Activated T-cell treated with anti-CD3 and anti-CD28 coated beads for 24 hours (primary cell): ENCODE results near the gene COX6B2.
A peak's percentile ranks its signal among the peaks of the same experiment; 100 is the strongest.

Experiments used
- DNase-seq: peaks from one replicate; pipeline ENCODE4 v3.0.0-alpha.2; 2020; ENCODE audit warnings: low read depth

COX6B2 gene

DNA sequence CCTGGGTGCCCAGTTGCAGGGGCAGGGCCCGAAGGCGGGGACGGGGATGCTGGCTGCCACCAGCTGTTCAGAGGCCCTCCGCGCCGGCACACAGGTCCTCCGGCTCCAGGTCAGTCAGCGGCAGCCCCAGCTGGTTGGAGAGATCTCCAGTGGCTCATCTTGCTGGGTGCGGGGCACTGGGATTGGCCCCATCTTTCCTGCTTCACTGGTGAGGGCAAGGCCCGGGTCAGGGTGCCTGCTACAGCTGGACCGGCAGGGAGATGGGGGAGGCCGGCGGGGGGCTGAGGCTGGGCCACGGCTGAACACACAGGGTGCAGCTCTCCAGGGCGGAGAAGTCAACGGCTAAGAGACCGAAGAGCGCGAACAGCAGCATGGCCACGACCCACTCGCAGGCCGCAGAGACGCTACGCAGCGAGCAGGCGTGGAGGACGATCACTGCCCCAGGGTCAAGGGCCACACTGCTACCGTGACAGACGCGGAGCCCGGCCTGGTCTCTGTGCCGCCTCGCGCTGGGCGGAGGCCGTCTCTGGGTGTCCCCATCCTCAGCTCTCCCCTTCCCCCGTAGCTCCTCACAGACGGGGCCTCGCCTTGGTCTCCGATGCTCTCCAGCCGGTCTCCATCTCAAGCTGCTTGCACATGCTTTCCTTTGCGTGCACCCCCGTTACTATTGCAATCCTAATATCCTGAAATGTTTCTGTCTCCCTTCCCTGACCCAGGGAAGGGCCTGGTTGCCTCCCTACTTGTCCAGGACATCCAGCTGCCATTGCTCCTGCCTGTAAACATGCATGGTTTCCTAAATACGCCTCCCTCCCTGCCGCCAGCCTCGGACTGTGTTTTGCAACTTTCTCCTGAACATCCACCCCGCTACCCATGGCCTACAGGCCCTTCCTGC lies 41.7 kb downstream of the COX6B2 start:
- no peak for DNase-seq

DNA sequence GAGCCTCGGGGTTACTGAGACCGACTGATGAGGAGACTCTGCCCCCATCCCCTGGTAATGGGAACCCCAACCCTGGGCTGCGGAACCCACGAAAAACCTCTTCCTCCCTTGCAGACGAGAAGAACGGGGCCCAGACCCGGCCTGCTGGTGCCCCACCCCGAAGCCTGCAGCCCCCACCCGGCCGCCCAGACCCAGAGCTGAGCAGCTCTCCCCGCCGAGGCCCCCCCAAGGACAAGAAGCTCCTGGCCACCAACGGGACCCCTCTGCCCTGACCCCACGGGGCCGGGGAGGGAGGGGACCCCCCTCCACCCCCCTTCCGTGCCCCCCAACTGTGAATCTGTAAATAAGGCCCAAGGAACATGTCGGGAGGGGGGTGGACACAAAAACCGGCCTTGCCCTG lies 42.7 kb downstream of the COX6B2 start:
- DNase-seq, result no peak

DNA sequence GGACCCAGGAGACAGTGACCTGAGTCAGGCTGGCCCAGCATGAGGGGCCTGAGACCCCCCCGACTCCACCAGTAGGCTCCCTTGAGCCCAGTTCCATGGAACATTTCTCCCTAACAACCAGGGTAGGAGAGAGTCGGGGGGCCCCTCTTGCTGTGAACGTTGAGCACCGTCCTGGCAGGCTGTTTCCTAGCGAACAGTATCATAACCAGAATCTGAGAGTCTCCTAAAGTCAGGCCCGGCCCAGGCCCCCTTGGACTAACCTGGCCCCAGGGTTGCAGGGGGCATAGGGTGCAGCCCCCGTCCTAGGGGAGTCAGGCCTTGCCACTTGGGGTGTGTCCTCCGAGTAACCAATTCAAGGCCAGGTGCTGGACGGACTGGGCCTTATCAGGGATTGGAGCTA lies 43.1 kb downstream of the COX6B2 start:
- DNase-seq, result no peak

DNA sequence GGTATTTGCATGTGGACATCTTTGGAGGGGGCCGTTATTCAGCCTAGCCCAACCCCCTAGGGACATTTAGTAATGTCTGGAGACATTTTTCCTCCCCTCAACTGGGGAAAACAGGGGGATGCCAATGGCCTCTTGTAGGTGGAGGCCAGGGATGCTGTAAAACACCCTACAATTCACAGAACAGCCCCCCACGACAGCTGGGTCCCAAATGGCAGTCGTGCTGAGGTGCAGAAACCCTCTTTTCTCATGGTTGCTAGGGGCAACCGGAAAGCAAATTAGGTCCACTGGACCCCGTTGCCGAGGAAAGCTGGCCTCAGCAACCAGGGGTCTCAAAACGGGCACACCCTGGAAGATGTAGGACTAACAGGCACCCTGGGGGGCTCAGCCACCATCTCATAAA lies 44.0 kb downstream of the COX6B2 start:
- no peak for DNase-seq

DNA sequence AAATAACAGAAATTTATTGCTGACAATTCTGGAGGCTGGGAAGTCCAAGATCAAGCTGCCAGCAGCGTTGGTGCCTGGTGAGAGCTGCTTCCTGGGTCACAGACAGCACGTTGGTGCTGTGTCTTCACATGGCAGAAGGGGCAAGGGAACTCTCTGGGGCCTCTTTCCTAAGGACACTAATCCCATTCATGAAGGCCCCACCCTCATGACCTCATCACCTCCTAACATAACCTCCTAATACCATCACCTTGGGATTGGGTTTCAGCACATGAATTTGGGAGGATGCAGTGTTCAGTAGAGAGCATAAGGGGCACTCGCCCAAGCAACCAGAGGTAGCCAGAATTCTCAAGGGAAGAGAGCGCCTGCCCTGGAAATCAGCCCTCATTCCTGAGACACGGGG lies 45.1 kb downstream of the COX6B2 start:
- DNase-seq, result no peak

DNA sequence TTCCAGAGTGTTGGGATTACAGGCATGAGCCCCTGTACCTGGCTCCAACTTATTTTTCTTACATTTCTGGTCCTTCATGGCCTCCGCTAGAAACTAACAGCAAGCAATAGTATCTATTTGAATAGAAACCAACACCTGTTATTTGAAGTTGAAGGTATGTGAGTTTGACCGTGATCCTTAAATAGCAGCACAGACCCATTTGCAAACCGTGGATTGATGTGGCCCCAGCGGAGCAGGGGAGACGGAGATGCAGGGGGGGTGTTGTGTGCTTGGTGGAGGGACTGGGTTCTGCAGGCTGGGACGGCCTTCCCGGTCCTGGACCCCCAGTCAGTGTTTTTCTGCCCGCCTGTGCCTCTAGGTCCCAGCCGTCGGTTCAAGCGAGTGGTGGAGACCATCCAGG lies 46.2 kb downstream of the COX6B2 start:
- no peak for DNase-seq

DNA sequence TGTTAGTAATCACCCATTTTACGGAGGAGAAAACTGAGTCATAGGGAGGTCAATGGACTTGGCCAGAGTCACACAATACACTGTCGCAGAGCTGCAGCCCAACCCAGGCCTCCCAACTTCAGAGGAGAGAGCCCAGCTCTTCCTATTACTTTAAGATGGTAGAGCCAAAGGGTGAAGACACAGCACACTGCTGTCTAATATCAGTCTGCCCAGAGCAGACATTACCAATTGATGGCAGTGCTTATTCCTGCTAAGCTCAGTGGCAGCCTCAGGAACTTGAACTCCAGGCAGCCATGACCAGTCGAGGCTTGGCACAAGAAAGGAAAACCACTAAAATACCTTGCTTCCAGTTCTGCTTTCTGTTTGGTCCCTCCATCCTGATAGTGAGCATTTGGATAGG lies 47.8 kb downstream of the COX6B2 start:
- DNase-seq, result no peak

DNA sequence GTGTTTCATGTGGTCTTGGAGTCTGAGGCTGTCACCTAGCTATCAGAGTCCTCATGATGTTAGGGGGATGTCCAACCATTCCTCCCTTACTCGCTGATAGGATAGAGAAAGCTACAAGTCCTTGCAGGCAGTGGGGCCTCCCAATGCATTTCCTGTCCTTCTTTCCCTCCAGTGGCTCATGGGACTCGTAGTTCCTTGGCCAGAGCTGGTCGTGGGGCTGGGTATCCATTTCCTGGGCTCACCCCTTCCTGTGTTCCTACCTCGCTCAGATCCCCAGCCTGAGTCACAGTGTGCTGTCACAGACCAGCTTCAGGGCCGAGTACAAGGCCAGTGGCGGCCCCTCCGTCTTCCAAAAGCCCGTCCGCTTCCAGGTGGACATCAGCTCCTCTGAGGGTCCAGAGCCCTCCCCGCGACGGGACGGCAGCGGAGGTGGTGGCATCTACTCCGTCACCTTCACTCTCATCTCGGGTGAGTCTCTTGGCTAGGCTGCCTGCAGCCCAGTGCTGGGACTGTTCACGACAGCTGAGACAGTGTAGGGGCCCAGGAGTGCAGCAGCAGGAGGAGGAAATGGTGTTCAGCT lies 48.4 kb downstream of the COX6B2 start:
- DNase-seq, result no peak

DNA sequence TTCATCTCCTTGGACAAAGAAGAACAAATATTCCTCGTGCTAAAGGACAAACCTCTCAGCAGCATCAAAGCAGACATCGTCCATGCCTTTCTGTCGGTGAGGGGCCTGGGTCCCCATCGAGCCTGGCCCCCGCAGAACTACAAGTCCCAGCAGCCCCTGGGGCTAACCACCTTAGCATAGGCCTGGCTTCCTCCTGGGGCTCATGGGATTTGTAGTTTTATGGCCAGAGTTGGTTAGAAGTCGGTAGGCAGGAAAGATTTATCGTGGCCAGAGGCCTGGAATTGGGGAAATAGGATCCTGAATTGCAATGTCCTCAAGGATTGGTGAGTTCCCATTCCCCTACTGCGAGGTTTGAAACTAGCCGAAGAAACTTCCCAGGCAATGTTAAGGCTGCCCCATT lies 49.0 kb downstream of the COX6B2 start:
- DNase-seq, result peak; percentile 23

DNA sequence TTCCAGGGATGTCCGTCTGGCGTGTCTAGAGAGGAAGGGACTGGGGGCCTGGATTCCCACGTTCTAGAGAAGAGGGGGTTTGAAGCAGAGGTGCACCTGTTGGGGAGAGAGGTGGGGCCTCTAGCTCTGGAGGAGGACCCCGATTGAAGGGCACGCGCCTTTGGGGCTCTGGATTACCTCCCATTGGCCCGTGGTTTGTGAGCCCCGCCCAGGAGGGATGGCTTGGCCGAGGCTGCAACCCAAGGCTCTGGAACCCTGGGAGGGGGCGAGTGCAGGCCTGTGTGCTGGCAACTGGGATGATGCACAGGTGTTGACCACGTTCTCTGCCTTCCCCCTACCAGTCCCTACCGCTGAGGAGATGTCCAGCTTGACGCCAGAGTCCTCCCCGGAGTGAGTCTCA lies 49.5 kb downstream of the COX6B2 start:
- DNase-seq, result no peak

DNA sequence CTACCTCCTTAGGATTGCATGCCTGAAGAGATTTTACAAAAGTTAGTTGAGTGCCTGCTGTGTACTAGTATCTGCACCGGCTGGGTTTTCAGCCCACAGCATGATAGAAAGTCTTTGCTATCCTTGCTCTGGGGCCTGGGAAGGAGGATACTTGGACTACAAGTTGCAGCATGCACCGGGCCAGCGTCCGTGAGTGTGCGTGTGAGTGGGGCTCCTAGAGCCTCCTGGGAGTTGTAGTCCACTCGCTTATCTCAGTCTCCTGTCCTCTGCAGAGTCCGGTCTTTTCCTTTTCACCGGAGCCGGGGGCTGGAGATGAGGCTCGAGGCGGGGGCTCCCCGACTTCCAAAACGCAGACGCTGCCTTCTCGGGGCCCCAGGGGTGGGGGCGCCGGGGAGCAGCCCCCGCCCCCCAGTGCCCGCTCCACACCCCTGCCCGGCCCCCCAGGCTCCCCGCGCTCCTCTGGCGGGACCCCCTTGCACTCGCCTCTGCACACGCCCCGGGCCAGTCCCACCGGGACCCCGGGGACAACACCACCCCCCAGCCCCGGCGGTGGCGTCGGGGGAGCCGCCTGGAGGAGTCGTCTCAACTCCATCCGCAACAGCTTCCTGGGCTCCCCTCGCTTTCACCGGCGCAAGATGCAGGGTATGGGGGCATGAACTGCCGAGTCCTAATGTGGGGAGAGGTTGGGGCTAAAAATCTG lies 50.1 kb downstream of the COX6B2 start:
- no peak for DNase-seq

DNA sequence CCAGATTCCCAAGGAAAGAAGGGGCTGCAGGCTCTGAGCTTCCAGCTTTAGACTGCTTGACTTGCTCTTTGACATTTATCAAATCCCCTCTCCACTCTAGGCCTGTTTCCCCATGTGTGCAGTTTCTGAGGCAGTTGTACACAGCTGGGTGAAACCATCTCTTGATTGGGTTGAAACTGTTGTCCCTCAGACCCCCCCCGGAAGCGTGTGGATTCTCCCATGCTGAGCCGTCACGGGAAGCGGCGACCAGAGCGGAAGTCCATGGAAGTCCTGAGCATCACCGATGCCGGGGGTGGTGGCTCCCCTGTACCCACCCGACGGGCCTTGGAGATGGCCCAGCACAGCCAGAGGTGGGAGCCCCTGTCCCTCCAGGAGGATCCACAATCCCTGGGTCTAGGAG lies 51.0 kb downstream of the COX6B2 start:
- no peak for DNase-seq

DNA sequence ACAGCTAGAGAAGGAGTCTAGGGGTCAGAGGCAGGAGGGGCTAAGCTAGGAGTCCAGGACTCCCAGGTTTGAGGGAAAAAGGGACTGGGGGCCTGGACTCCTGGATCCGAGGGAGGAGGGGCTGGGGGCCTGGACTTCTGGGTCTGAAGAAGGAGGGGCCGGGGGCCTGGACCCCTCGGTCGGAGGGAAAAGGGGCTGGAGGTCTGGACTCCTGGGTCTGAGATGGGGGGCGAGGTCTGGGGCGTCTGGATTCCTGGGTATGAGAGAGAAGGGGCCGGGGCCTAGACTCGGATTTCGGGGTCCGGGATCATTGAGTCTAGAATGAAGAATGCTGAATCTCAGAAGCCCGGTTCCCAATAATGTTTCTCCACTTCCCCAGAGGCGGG lies 52.2 kb downstream of the COX6B2 start:
- DNase-seq, result no peak

DNA sequence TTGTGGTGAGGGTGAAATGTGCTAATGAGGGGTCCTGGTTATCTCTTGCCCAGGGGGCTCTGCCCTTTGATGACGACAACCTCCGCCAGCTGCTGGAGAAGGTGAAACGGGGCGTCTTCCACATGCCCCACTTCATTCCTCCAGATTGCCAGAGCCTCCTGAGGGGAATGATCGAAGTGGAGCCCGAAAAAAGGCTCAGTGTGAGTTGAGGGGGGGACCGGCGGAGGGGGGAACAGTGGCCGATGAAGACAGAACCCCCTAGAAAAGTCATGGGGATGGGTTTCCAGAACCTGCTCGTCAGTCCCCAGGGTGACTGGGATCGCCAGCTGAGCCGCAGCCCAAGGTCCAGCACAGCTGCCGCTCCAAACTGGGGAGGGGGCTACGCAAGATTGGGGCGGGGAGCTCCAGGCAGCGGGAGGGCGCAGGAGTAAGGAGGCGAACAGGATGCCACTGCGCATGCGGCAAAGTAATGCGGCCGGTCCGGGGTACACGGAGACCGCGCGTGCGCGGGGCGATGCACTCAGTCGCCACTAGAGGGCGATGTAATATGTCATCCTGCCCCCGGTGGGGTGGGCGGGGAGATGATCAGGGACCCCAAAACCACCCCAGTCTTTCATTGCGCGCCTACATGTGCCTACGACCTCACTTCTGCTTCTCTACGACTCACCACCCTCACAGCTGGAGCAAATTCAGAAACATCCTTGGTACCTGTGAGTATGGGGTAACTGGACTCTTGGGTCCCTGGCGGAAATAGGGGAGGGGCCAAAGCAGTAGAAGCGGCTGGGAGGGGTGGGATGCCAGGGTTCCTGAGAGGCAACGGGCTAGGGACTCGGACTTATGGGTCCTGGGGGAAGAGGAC lies 52.8 kb downstream of the COX6B2 start:
- peak; percentile 93 for DNase-seq

DNA sequence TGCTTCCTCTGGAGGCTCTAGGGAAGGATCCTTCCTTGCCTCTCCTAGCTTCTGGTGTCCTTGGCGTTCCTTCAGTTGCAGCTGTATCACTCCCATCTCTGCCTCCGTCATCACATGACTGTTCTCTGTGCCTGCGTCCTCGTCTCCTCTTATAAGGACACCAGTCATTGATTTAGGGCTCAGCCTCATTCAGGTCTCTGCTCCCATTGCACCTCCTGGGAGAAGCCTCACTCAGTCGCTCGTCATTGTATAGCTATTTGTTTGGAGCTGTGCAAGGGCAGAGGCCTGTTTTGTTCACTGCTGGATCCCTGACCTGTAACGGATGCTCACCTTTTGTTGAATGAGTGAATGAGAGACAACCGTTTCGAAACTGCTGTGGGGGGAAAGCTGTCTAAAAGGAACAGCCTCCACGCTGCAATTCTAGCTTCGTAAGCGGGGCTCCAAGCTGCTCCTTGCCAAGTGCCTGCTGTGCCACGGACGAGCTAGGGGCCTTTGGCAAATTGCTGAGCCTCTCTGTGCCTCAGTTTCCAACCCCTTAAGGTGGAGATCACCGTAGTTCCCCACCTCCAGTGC lies 53.5 kb downstream of the COX6B2 start:
- DNase-seq, result no peak

DNA sequence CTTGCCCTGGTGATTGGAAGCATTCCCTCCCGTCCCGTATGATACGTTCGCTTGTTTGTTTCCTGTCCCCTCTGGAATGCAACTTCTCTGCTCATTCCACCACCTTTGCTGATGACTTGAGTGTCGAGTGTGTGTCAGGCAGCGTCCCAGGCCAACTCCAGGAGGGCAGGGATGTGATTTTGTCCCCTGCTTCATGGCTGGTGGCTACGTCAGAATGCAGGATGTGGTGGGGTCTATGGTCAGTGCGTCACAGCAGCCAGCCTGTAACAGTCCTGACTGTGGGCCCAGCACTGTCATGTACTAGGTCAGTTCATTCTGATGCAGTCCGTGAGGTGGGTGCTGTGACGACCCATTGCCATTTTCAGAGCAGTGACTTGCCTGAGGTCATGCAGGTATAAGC lies 54.5 kb downstream of the COX6B2 start:
- no peak for DNase-seq
